MM.1S (cell line): ENCODE results near the gene EN1.

Source experiments
- EZH2 ChIP-seq: fragments of 300-600 bp; sonication (generic); optimal IDR thresholded peaks from 2 replicates; pipeline ENCODE3; 2017; ENCODE audit warnings: low read depth, mild to moderate bottlenecking, antibody characterized with exemption, low read length, mixed read lengths
- TF ChIP-seq, protein P1 (sequence below): fragments of 300-600 bp; sonication (generic); IDR thresholded peaks from 2 replicates; pipeline ENCODE4 v1.5.1; 2016; ENCODE audit warnings: antibody characterized with exemption, low read length, mixed read lengths

- no peak for TF ChIP-seq EZH2
- TF ChIP-seq, protein P1, sequence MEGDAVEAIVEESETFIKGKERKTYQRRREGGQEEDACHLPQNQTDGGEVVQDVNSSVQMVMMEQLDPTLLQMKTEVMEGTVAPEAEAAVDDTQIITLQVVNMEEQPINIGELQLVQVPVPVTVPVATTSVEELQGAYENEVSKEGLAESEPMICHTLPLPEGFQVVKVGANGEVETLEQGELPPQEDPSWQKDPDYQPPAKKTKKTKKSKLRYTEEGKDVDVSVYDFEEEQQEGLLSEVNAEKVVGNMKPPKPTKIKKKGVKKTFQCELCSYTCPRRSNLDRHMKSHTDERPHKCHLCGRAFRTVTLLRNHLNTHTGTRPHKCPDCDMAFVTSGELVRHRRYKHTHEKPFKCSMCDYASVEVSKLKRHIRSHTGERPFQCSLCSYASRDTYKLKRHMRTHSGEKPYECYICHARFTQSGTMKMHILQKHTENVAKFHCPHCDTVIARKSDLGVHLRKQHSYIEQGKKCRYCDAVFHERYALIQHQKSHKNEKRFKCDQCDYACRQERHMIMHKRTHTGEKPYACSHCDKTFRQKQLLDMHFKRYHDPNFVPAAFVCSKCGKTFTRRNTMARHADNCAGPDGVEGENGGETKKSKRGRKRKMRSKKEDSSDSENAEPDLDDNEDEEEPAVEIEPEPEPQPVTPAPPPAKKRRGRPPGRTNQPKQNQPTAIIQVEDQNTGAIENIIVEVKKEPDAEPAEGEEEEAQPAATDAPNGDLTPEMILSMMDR, result no peak
Observed at GRCh38 chr2:118861242-118861641, 13.8 kb upstream of the EN1 start.
